GM18519 (cell line): ENCODE data around the gene TSSK2.

Source experiments
- ATAC-seq: cut with Tn5 transposase; IDR thresholded peaks from one replicate; pipeline ENCODE4 v1.9.1; 2021; ENCODE audit warnings: mild to moderate bottlenecking, moderate library complexity; ENCODE audit not compliant: unreplicated experiment, low FRiP score

TSSK2 gene

DNA sequence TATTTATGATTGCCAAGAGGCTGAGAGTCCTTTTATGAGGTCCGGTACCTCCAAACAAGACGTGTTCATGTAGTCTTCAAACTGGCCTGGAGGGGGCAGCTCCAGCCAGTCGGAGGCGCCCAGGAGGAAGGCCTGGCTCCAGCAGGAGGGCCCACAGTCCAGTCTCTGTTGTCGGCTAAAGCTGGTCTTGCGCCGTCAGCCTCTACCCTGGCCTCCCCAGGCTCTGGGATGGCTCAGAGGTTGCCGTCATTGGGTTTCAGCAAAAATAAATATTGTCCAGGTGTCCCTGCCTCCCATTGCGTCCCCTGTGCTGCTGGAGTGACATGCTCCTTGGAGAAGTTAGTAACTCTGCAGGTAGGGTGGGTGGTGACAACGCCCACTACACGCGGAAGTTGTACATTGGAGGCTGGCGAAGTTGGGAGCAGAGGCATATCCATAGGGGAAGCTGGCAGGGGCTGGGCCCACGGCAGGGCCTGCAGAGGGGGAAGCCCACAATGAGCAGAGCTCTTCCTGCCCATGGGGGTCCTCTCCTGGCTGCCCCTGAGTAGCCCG is 48.5 kb downstream of the TSSK2 start:
- no peak for ATAC-seq

DNA sequence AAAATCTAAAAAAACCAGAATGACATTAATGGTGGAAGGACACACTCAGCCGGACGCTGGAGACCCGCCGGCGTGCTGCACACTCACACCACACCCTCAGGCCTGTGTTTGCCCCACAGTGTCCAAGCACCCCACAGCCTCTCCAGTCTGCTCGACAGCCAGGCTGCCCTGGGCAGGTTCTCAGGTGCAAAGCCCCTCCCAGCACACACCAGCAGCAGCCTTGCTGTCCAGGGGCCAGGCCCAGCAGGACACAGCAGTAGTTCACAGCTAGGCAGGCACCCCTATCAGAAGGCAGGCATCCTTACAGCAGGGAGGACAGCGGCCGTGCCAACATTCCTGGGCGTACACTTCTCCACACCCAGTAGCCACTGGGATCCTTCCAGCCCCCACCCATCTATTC is 49.1 kb downstream of the TSSK2 start:
- ATAC-seq = no peak

DNA sequence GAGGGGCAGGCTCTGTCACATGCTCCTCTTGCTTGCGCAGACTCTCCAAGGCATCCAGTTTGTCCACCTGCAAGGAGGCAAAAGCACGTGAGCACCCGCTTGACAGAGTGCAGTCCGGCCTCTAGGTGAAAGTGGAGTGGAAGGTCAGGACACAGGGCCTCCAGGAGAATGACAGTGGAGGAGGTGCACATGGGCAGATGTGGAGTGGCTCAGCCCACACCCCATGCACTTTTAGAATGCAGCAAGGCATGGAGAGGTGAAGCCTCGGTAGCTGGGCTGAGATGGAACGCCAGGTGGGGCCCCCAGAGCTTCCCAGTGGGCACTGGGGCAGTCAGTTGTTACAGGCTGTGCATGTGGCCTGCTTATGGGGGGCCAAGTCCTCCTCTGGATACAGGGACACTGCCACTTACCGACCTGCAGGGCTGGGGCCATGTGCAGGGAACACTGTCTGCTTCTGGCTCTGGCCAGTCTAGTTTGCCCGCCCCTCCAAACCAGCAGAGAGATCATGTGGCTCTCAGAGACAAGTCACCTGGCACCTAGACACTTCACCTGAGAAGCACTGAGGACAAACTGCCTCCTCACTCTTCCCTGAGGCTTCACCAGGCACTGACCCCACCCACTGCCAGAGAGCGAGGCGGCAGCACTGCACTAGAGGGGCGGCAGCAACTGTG is 49.8 kb downstream of the TSSK2 start:
- ATAC-seq = no peak

DNA sequence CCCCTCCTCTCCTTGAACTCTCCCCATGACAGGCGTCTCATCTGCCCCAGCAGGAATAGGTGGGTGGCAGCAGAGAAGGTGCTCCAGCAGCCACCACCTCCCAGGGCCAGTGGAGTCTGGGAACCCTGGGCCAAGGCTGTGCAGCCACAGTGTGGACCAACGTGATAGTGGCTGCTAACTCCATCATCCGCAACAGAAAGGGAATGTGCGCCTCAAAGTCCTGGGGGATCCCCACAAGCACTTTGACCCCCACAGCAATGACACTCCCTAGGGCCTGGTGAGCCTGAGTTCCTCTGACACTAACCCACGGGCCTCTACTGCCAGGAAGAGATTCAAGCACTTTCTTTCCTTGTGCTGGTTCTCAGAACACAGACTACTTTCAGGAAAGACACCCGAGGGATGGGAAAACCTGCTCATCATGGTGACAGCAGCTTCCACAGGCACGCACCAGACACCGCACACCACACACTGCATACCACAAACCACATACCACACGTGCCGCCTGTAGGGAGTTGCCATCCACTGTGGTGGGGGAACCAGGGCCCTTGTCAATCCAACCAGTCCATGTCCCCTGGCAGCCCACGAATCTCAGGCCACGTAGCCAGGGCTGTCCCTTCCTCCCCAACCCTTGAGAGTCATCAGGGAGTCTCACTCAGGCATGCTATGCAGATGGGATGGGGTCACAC is 50.8 kb downstream of the TSSK2 start:
- no peak for ATAC-seq
